Measurements from ENCODE around the gene MLPH. TPM values are rescaled to one million over a fixed set of nuclear protein-coding genes. Genes with fewer than 3 reads are reported as not detected.

The MLPH gene
- total and polyA plus RNA-seq, 2 of the 13 experiments (the other 11 are each of a cell fraction or from before 2014, with no cell fraction given) = 0.12 TPM; not detected in 1

DNA sequence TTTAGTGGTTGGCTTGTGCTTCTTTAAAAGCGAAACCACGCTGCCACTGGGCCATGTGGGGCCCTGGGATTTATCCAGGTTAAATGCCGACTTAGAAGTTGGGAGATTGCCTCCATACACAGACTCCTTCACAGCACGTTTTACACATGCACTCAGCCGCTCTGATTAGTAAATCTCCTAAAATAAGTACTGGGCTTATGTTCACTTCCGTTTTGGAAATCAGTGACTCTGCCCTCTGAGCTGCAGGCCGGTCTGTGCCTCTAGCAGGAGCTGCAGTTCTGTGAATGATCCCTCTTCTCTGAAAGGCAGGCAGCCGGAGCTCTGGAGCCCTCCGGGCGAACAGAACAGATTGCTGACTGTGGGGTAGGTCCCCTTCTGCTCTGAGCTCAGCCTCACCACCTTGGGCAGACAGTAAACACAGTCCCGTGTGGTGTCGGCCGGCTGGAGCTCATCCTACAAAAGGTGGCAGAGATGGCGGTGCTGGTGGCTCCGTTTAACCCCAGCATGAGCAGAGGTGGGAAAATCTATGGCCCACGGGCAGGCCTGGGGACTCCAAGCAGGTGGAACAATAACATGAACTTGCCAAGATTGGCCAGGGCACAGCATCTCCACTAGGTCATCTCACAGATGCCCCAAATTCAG, 113.3 kb downstream of the MLPH start (continued):
- TF ChIP-seq, protein P1, sequence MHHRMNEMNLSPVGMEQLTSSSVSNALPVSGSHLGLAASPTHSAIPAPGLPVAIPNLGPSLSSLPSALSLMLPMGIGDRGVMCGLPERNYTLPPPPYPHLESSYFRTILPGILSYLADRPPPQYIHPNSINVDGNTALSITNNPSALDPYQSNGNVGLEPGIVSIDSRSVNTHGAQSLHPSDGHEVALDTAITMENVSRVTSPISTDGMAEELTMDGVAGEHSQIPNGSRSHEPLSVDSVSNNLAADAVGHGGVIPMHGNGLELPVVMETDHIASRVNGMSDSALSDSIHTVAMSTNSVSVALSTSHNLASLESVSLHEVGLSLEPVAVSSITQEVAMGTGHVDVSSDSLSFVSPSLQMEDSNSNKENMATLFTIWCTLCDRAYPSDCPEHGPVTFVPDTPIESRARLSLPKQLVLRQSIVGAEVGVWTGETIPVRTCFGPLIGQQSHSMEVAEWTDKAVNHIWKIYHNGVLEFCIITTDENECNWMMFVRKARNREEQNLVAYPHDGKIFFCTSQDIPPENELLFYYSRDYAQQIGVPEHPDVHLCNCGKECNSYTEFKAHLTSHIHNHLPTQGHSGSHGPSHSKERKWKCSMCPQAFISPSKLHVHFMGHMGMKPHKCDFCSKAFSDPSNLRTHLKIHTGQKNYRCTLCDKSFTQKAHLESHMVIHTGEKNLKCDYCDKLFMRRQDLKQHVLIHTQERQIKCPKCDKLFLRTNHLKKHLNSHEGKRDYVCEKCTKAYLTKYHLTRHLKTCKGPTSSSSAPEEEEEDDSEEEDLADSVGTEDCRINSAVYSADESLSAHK (CRISPR knock-in tag; IDR thresholded peaks at IDR 0.05; ENCODE audit: borderline replicate concordance) = no peak; the same call in 1 of the 2 replicates
- TF ChIP-seq ZNF264 (CRISPR knock-in tag; IDR thresholded peaks at IDR 0.05) (no peak), RELA (CRISPR knock-in tag; IDR thresholded peaks at IDR 0.05) (no peak), ZMYM3 (CRISPR knock-in tag; IDR thresholded peaks at IDR 0.05) (no peak), KAT8 (CRISPR knock-in tag; IDR thresholded peaks at IDR 0.05) (no peak; the same call in 1 of the 2 replicates), FIP1L1 (IDR thresholded peaks at IDR 0.05; ENCODE audit: borderline replicate concordance, insufficient read depth, low read depth, low read length) (no peak), AGO1 (IDR thresholded peaks at IDR 0.05; ENCODE audit: low read depth, low read length, poor library complexity, severe bottlenecking) (no peak), CENPX (CRISPR knock-in tag; IDR thresholded peaks at IDR 0.05) (no peak), FOXJ3 (CRISPR knock-in tag; IDR thresholded peaks at IDR 0.05; ENCODE audit: borderline replicate concordance) (peak; percentile 35; the same call in 1 of the 2 replicates), ZNF839 (CRISPR knock-in tag; IDR thresholded peaks at IDR 0.05; ENCODE audit: borderline replicate concordance) (no peak), ATF7-NPFF (CRISPR knock-in tag; IDR thresholded peaks at IDR 0.05; ENCODE audit: low read depth) (peak; percentile 70; the same call in 1 of the 2 replicates), ZNF564 (CRISPR knock-in tag; IDR thresholded peaks at IDR 0.05) (no peak)
- TF ChIP-seq, protein P2, sequence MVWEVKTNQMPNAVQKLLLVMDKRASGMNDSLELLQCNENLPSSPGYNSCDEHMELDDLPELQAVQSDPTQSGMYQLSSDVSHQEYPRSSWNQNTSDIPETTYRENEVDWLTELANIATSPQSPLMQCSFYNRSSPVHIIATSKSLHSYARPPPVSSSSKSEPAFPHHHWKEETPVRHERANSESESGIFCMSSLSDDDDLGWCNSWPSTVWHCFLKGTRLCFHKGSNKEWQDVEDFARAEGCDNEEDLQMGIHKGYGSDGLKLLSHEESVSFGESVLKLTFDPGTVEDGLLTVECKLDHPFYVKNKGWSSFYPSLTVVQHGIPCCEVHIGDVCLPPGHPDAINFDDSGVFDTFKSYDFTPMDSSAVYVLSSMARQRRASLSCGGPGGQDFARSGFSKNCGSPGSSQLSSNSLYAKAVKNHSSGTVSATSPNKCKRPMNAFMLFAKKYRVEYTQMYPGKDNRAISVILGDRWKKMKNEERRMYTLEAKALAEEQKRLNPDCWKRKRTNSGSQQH (CRISPR knock-in tag; IDR thresholded peaks at IDR 0.05; ENCODE audit: low read depth) = 0 out of 2 replicates have a peak, but pooled peaks have one; percentile 38
- TF ChIP-seq, protein P3, sequence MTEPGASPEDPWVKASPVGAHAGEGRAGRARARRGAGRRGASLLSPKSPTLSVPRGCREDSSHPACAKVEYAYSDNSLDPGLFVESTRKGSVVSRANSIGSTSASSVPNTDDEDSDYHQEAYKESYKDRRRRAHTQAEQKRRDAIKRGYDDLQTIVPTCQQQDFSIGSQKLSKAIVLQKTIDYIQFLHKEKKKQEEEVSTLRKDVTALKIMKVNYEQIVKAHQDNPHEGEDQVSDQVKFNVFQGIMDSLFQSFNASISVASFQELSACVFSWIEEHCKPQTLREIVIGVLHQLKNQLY (CRISPR knock-in tag; IDR thresholded peaks at IDR 0.05) = peak; percentile 42; the same call in 1 of the 2 replicates
- TF ChIP-seq, protein P4, sequence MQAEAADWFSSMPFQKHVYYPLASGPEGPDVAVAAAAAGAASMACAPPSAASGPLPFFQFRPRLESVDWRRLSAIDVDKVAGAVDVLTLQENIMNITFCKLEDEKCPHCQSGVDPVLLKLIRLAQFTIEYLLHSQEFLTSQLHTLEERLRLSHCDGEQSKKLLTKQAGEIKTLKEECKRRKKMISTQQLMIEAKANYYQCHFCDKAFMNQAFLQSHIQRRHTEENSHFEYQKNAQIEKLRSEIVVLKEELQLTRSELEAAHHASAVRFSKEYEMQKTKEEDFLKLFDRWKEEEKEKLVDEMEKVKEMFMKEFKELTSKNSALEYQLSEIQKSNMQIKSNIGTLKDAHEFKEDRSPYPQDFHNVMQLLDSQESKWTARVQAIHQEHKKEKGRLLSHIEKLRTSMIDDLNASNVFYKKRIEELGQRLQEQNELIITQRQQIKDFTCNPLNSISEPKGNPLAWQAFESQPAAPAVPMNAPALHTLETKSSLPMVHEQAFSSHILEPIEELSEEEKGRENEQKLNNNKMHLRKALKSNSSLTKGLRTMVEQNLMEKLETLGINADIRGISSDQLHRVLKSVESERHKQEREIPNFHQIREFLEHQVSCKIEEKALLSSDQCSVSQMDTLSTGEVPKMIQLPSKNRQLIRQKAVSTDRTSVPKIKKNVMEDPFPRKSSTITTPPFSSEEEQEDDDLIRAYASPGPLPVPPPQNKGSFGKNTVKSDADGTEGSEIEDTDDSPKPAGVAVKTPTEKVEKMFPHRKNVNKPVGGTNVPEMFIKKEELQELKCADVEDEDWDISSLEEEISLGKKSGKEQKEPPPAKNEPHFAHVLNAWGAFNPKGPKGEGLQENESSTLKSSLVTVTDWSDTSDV (CRISPR knock-in tag; IDR thresholded peaks at IDR 0.05) = no peak; the same call in 1 of the 2 replicates
- TF ChIP-seq, protein P5, sequence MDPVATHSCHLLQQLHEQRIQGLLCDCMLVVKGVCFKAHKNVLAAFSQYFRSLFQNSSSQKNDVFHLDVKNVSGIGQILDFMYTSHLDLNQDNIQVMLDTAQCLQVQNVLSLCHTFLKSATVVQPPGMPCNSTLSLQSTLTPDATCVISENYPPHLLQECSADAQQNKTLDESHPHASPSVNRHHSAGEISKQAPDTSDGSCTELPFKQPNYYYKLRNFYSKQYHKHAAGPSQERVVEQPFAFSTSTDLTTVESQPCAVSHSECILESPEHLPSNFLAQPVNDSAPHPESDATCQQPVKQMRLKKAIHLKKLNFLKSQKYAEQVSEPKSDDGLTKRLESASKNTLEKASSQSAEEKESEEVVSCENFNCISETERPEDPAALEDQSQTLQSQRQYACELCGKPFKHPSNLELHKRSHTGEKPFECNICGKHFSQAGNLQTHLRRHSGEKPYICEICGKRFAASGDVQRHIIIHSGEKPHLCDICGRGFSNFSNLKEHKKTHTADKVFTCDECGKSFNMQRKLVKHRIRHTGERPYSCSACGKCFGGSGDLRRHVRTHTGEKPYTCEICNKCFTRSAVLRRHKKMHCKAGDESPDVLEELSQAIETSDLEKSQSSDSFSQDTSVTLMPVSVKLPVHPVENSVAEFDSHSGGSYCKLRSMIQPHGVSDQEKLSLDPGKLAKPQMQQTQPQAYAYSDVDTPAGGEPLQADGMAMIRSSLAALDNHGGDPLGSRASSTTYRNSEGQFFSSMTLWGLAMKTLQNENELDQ (CRISPR knock-in tag; IDR thresholded peaks at IDR 0.05; ENCODE audit: borderline replicate concordance) = no peak
- TF ChIP-seq, protein P6, sequence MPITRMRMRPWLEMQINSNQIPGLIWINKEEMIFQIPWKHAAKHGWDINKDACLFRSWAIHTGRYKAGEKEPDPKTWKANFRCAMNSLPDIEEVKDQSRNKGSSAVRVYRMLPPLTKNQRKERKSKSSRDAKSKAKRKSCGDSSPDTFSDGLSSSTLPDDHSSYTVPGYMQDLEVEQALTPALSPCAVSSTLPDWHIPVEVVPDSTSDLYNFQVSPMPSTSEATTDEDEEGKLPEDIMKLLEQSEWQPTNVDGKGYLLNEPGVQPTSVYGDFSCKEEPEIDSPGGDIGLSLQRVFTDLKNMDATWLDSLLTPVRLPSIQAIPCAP (CRISPR knock-in tag; IDR thresholded peaks at IDR 0.05; ENCODE audit: low read depth) = no peak
